NCI-H748 (cell line): Measurements from ENCODE around the gene CR1L.
"Not testable (repeated sequence)": the region's sequence is repeated elsewhere in the genome, so short reads cannot be mapped to it uniquely, and the experiment has no call there.

Experiments
- DNase-seq: peaks from one replicate; lab custom pipeline; 2025; ENCODE audit not compliant: unreplicated experiment; lab: John Stamatoyannopoulos, UW

Gene CR1L

DNA sequence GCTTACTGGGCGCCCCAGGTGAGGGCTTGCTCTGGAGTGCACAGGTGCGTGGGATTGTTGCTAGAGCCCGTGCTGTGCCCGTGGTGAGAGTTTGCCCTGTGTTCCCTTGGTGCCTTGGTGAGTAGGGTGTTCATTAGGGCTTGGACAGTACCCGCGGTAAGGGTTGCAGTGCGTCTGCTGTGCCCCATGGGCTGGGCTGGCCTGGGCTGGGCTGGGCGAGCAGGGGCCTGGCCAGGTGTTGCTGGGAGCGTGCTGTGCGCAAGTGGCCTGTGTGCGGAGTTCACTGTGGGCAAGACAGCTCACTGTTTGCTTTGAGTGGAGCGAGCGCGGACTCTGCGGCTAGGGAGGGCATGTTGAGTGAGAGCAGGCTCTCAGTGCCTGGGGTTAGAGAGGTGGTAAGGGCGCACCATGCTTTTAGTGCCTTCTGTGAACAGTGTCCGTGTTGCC is 725 bp downstream of the CR1L start:
- DNase-seq, result peak; percentile 80

- no peak for DNase-seq
Measured at GRCh38 chr1:207646171-207646570, 1.2 kb downstream of the CR1L start.

- peak; percentile 76 for DNase-seq
Measured at GRCh38 chr1:207646944-207647579, 2.1 kb downstream of the CR1L start.

DNA sequence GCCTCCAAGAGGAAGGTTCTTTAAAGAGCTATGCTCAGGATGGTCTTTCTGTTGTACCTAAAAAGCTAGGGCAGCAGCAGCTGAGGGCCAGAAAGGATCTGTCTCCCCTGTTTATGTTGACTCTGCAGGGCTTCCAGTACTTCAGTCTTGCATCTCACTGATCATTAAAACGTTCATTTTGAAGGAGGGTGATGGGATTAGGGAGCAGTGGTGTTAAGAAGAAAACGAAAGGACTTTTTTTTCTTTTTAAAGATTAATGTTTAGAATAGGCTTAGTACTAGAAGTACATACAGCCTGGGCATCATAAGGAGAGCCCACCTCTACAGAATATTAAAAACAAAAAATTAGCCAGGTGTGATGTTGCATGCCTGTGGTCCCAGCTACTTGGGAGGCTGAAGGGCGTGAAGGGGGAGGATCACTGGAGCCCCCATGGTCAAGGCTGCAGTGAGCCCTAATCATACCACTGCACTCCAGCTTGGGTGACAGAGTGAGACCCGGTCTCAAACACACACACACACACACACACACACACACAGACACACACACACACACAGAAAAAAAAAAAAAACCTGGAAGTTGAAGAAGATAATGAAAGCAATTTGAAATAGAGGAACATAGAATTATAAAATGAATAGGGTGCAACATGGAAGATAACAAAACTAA is 2.9 kb downstream of the CR1L start:
- DNase-seq, result peak; percentile 36

- peak; percentile 22 for DNase-seq
Measured at GRCh38 chr1:207648334-207649209, 3.6 kb downstream of the CR1L start.

DNA sequence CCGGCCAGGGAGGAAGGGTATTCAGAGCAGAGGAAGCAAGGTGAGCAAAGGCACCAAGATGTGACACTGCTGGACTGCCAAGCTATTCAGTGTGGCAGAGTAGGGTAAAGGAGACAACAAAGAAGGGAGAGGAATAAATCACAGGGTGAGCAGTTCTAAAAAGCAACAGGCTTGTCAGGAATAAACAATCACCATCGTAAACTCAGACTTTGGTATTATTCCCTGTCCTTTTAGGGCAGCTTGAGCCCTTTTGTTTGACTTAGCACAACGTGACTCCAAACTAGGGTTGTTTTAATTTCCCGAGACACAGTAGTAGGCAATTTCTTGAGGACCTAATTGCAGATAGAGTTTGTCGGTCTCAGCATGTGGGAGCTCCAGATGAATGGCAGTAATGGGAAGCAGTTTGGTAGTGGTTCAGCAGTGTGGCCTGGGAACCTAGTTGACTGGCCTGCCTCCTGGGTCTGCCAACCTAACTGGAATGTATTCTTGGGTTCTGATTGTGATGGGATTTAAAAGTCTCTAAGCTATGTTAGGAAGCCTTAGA is 4.3 kb downstream of the CR1L start:
- peak; percentile 86 for DNase-seq

GRCh38 chr1:207649865-207650580 is 5.1 kb downstream of the CR1L start:
- DNase-seq, result no peak

- no peak for DNase-seq
Measured at GRCh38 chr1:207651583-207651982, 6.7 kb downstream of the CR1L start.

DNA sequence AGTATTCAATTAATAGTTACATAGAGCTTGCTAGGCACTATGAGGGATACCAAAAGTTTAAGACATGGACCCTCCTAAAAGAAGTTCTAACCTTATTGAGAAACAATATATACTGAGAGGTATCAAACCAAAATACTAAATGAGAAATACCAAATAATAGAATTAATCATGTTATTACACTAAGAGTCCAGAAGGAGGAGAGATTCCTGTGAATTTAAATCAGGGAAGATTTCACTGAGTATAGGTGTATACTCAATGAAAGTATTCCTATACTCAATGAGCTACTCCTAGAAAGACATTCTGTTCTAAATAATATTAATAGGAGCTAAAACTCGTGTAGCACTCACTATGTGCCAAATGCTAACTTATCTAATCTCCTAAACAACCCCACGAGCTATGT is 9.4 kb downstream of the CR1L start:
- no peak for DNase-seq

DNA sequence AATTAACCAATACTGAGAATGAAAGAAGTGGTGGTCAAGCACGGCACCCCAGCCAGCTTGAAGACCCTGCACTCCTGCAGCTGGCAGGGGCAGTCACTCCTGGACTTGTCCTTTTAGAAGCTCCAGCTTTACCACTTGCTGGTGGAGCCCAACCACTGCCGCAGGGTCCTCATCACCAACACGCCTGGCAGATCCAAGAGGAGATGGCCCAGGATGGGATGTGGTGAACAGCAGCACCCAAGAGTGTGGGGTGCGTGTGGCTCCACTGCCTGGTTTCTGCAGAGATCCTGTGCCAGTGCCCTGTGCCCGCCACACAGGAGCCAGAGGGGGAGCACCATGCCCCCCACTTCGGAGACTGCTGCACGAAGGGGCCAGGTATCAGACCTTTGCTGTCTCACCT is 13.5 kb downstream of the CR1L start:
- no peak for DNase-seq

- no peak for DNase-seq
Measured at GRCh38 chr1:207658904-207659485, 14.1 kb downstream of the CR1L start.

DNA sequence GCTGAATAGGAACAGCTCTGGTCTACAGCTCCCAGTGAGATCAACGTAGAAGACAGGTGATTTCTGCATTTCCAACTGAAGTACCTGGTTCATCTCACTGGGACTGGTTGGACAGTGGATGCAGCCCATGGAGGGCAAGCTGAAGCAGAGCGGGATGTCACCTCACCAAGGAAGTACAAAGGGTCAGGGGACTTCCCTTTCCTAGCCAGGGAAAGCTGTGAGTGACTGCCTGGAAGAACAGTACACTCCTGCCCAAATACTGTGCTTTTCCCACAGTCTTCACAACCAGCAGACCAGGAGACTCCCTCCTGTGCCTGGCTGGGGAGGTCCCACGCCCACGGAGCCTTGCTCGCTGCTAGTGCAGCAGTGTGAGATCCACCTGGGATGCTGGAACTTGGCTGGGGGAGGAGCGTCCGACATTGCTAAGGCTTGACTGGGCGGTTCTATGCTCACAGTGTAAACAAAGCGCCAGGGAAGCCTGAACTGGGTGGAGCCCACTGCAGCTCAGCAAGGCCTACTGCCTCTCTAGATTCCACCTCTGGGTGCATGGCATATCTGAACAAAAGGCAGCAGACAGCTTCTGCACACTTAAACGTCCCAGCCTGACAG is 14.7 kb downstream of the CR1L start:
- DNase-seq, result peak; percentile 29

DNA sequence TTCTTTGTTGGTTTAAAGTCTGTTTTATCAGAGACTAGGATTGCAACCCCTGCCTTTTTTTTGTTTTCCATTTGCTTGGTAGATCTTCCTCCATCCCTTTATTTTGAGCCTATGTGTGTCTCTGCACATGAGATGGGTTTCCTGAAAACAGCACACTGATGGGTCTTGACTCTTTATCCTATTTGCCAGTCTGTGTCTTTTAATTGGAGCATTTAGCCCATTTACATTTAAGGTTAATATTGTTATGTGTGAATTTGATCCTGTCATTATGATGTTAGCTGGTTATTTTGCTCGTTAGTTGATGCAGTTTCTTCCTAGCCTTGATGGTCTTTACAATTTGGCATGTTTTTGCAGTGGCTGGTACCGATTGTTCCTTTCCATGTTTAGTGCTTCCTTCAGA is 16.5 kb downstream of the CR1L start:
- DNase-seq, result not testable (repeated sequence)

DNA sequence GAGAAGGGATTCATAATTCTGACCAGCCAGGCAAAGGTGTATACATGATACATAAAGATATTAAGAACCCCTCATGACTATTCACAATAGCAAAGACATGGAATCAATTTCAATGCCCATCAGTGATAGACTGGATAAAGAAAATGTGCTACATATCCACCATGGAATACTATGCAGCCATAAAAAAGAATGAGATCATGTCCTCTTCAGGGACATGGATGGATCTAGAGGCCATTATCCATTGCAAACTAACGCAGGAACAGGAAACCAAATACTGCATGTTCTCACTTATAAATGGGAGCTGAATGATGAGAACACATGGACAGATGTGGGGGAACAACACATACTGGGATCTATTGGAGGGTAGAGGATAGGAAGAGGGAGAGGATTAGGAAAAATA is 21.4 kb downstream of the CR1L start:
- DNase-seq, result no peak

- no peak for DNase-seq
Measured at GRCh38 chr1:207669528-207670009, 24.6 kb downstream of the CR1L start.

DNA sequence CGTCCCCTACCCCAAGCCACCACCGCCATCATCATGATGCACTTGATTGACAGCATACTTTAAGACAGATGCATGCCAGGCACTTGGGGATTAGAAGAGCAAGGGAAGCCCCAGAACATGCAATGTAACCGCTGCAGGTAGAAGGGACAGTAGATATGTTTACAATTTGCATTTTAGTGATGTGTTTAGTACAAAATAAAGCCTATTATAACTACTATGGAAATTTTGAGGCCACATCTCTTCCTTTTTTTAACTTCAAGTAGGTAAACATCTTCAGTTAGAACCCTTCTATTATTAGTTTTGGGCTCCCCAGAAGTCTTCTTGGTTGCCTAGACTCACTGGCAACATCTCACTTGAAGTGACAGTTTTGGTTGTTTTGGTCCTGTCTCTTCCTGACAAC is 25.3 kb downstream of the CR1L start:
- no peak for DNase-seq

DNA sequence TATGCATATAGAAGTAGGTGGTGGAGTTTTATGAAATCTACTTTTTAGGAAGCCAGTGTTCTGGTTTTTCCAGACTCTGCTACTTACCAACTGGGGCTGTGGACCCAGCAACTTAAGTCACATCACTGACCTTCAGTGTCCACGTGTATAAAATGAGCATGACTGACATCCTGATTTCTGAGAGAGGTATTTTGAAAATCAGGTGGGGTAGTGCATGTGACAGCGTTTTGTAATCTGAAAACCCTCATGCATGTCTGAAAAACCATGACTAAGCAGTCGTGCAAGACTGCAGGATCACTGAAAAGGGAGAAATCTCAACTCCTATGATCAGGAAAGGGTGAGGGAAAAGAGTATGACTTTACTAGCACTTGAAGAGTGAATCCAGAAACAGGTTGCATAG is 26.1 kb downstream of the CR1L start:
- no peak for DNase-seq

DNA sequence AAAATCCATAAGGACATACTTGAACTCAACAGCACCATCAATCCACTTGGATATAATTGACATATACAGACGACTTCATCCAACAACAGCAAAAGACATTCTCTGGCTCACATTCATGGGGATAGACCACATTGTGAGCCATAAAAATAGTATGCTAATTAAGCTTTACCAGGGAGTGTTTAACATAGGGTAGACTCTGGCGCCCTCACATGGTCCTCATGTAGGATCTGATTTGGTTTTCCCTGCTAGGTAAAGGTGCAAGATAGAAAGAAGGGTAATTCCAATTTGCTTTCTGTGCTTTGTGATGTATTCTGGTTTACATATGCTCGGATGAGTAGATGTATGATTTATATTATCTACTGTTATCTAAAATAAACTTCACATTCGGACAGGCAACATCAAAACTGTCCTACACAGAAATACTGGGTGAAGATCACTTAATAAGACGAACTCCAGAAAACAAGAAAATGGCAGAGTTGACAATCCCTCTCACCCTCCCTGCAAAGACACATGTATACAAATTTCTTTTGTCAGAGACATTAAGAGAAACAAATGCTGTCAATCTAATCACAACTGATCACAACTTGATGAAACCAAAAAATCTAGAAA is 27.7 kb downstream of the CR1L start:
- peak; percentile 73 for DNase-seq

DNA sequence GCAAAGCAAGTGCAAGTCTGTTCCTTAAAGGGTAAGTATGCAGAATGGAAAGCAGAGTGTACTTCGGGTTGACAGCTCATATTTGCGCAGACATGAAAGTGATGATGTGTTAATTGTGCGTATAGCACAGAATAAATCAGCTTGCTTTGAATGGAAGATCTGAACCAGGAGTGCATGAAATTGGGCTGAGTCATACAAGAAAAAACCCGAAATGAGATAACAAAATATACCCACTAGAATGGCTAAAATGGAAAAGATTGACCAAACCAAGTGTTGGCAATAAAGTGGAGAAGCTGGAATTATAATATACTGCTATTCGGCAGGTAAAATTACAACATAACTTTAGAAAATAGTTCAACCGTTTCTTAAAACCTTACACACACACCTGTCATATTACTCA is 28.5 kb downstream of the CR1L start:
- no peak for DNase-seq

- no peak for DNase-seq
Measured at GRCh38 chr1:207676153-207676552, 31.2 kb downstream of the CR1L start.
